B cell (primary cell): ENCODE results near the gene RNF181. TPM values are rescaled to one million over a fixed set of nuclear protein-coding genes. Genes with fewer than 3 reads are reported as not detected.

Source experiments
- ATAC-seq: fragments of 200-7000 bp; cut with Tn5 transposase; one replicate; pipeline ENCODE4 v1.10.0; 2021; ENCODE audit warnings: low read depth, mild to moderate bottlenecking, moderate number of reproducible peaks, moderate library complexity
- CTCF ChIA-PET: fragments of 350-600 bp; sonication (Branson Sonifier 250); formaldehyde crosslinking; loops from one replicate; lab custom pipeline; 2021; ENCODE audit warnings: antibody characterized with exemption, inconsistent platforms; lab: Charles Lee
- POLR2A ChIA-PET: fragments of 350-600 bp; sonication (Branson Sonifier 250); formaldehyde crosslinking; loops from one replicate; lab custom pipeline; 2021; ENCODE audit warnings: antibody characterized with exemption; lab: Charles Lee
- DNase-seq: peaks from one replicate; pipeline ENCODE4 v3.0.0; 2013
- H2AFZ ChIP-seq: 2 replicates; pipeline ENCODE4 v1.6.1; 2012; ENCODE audit warnings: mild to moderate bottlenecking, low read depth, low read length; ENCODE audit not compliant: insufficient read depth, poor library complexity, severe bottlenecking
- H3K27ac ChIP-seq, 2 donors: 1 replicate in 1 of 2; 2 replicates in 1 of 2; pipeline ENCODE4 v1.5.1; 2012 to 2013; ENCODE audit warnings: low read length in 2 of 2, mild to moderate bottlenecking in 2 of 2, moderate library complexity in 1 of 2
- H3K27me3 ChIP-seq, 4 experiments: fragments of 200-600 bp in 1 of 4; sonication (generic) in 1 of 4; replicated peaks in 1 of 4; 1 replicate in 2 of 4; 2 replicates in 2 of 4; pipeline versions ENCODE4 v1.6.1 to v1.7.0; 2013 to 2016; ENCODE audit warnings: low read length in 3 of 4, mild to moderate bottlenecking in 2 of 4, mixed read lengths in 1 of 4, moderate library complexity in 1 of 4; ENCODE audit not compliant: insufficient read depth in 4 of 4, control insufficient read depth in 3 of 4; ENCODE audit errors: control extremely low read depth in 1 of 4
- H3K36me3 ChIP-seq, 2 experiments: replicated peaks in 1 of 2; 1 replicate in 1 of 2; 2 replicates in 1 of 2; pipeline versions ENCODE4 v1.6.1 to v1.7.1; 2013; ENCODE audit warnings: low read length in 1 of 2; ENCODE audit not compliant: insufficient read depth in 2 of 2, control insufficient read depth in 1 of 2; ENCODE audit errors: control extremely low read depth in 1 of 2, extremely low read depth in 1 of 2
- H3K4me1 ChIP-seq, 2 donors: fragments of 200-600 bp in 1 of 2; sonication (generic) in 1 of 2; 1 replicate in 1 of 2; 2 replicates in 1 of 2; pipeline versions ENCODE4 v1.5.1 to v1.6.1; 2013 to 2017; ENCODE audit warnings: low read length in 2 of 2; ENCODE audit not compliant: control insufficient read depth in 2 of 2, insufficient read depth in 2 of 2
- H3K4me2 ChIP-seq: replicated peaks from 2 replicates; pipeline ENCODE3; 2012; ENCODE audit warnings: mild to moderate bottlenecking, low read depth, low read length; ENCODE audit not compliant: poor library complexity, severe bottlenecking
- H3K4me3 ChIP-seq, 5 experiments: fragments of 200-600 bp in 1 of 5; sonication (generic) in 1 of 5; 1 replicate in 3 of 5; 2 replicates in 2 of 5; pipeline versions ENCODE4 v1.5.1 to v1.7.0; 2011 to 2016; ENCODE audit warnings: low read length in 4 of 5, mild to moderate bottlenecking in 4 of 5, low read depth in 2 of 5, control low read depth in 1 of 5, moderate library complexity in 1 of 5; ENCODE audit not compliant: insufficient read depth in 1 of 5; ENCODE audit errors: control extremely low read depth in 1 of 5, extremely low read depth in 1 of 5
- H3K79me2 ChIP-seq: fragments of 200-600 bp; sonication (generic); one replicate; pipeline ENCODE4 v1.6.0; 2016; ENCODE audit warnings: low read length; ENCODE audit not compliant: control insufficient read depth, insufficient read depth
- H3K9ac ChIP-seq: fragments of 200-600 bp; sonication (generic); 2 replicates; pipeline ENCODE4 v1.6.1; 2017; ENCODE audit warnings: mild to moderate bottlenecking, low read length, moderate library complexity
- H3K9me3 ChIP-seq, 3 donors: one replicate each; pipeline versions ENCODE4 v1.6.1 to v1.7.1; 2013; ENCODE audit warnings: low read length in 2 of 3; ENCODE audit not compliant: control insufficient read depth in 2 of 3, insufficient read depth in 1 of 3; ENCODE audit errors: control extremely low read depth in 1 of 3
- H4K20me1 ChIP-seq: 2 replicates; pipeline ENCODE4 v1.6.0; 2012; ENCODE audit warnings: mild to moderate bottlenecking, low read length; ENCODE audit not compliant: insufficient read depth, control insufficient read depth, poor library complexity, severe bottlenecking
- H3K27ac Mint-ChIP-seq: one replicate; pipeline ENCODE4 v1.8.0; 2021; ENCODE audit warnings: mixed read lengths
- H3K27me3 Mint-ChIP-seq: one replicate; pipeline ENCODE4 v1.8.0; 2021; ENCODE audit warnings: mixed read lengths
- H3K4me1 Mint-ChIP-seq: one replicate; pipeline ENCODE4 v1.8.0; 2021; ENCODE audit warnings: mixed read lengths
- H3K4me3 Mint-ChIP-seq: one replicate; pipeline ENCODE4 v1.8.0; 2021; ENCODE audit warnings: mixed read lengths
- H3K9me3 Mint-ChIP-seq: one replicate; pipeline ENCODE4 v1.8.0; 2022; ENCODE audit warnings: mixed read lengths; ENCODE audit not compliant: insufficient read depth
- CTCF ChIP-seq: fragments of 200-600 bp; IDR thresholded peaks from one replicate; pipeline ENCODE4 v1.8.0; 2022; ENCODE audit warnings: antibody characterized with exemption, mild to moderate bottlenecking
- EZH2 ChIP-seq: IDR thresholded peaks from 2 replicates; pipeline ENCODE4 v1.6.1; 2012; ENCODE audit warnings: borderline replicate concordance, low read depth, mild to moderate bottlenecking, moderate library complexity, low read length; ENCODE audit not compliant: insufficient read depth, poor library complexity, severe bottlenecking
- whole genome bisulfite sequencing: methylation state at CpG from one replicate; pipeline ENCODE4 v1.1.5; 2013; ENCODE audit warnings: missing lambda C conversion rate; ENCODE audit not compliant: insufficient coverage; 5-methylcytosine and 5-hydroxymethylcytosine counted together
- intact Hi-C: fragments of 100-400 bp; cut with micrococcal nuclease; formaldehyde crosslinking; loops from one replicate; pipeline ENCODE4 v1.10.0; 2022
- polyA plus RNA-seq: library from polyadenylated mRNA; depleted of rRNA; stranded (reverse); fragments of >200 nt; gene quantifications from 2 replicates; pipeline ENCODE4 v1.2.3, GENCODE V29; 2012
- total RNA-seq, 2 donors: library from RNA; stranded (reverse); fragments of 120-200 nt in 1 of 2; gene quantifications; 1 replicate in 1 of 2; 2 replicates in 1 of 2; pipeline versions ENCODE4 v1.2.3 to v1.2.4, GENCODE V29; 2013 to 2022

The RNF181 gene
- total and polyA plus RNA-seq, 2 donors (not counting 1 experiment from before 2014, with no cell fraction given) = 76.6 to 151 TPM

DNA sequence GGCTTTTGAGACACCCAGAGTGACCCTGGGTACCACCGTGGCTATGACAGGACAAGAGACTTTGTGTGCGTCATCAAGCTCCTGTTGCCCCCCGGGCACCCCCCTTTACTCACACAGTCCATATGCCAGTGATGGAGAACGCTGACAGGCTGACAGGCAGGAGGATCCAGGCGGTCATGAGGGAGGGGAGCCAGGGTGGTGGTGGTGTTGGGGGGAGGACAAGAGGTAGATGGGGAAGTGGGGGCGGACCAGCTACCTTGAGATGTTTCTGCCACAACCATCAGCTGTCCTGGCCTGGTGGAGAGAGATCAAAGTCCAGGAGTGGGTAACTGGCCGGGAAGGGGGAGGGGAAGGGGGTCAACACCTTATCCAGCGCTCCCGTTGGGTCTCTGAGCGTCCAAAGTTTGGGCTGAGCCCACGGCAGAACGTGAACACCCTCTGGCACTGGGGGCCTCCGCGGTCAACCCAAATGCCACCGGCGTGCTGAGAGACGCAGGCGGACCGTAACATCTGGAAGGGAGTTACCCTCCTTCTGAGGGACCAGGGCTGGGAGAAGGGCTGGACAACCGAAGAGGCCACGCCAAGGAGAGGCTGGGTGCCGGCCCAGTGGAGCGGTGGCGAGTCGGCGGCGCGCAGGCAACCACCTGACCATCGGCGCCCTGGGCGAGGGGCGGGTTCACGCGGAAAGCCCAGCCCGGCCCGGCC lies 6.4 kb downstream of the RNF181 start:
- H3K9ac ChIP-seq = peak overlapping the region; percentile 71
- DNase-seq (no peak), ATAC-seq (peak; percentile 34)
- H3K27me3 Mint-ChIP-seq = no peaks in the 10 kb centered on the region
- no peaks in the 10 kb centered on the region for H3K9me3 ChIP-seq
- no peaks in the 10 kb centered on the region for H3K27me3 ChIP-seq
- peak overlapping the region; percentile 80 for H3K4me2 ChIP-seq
- H3K4me1 Mint-ChIP-seq = peaks cover 30% of the 10 kb centered on the region
- ChIA-PET POLR2A (interaction anchor here (0.6 to 1.9 kb wide), 6 partner anchors 10 to 184 kb away, joined by 3 to 11 read pairs (median 5); partner anchors contain the start of genes C2orf68, GGCX, MAT2A and SH2D6), CTCF (interaction anchor here (1.1 to 1.7 kb wide), 4 partner anchors 10 to 58 kb away, joined by 3 to 4 read pairs (median 3); no protein-coding TSS in a partner anchor)
- H3K9me3 Mint-ChIP-seq = no peaks in the 10 kb centered on the region
- 8% methylated on average over 34 of the region's 36 CpGs for WGBS
- peaks cover 17% of the 10 kb centered on the region for H4K20me1 ChIP-seq
- peaks cover 0 to 27% of the 10 kb centered on the region in 2 experiments for H3K36me3 ChIP-seq
- peak overlapping the region in 1 of 2 donors; percentile 74 for H3K27ac ChIP-seq
- peak overlapping the region; percentile 89 for H3K27ac Mint-ChIP-seq
- peaks cover 23% of the 10 kb centered on the region for H3K79me2 ChIP-seq
- H3K4me3 Mint-ChIP-seq = peak overlapping the region; percentile 90
- TF ChIP-seq CTCF (no peak), EZH2 (no peak)
- H2AFZ ChIP-seq = peak overlapping the region; percentile 84
- peak overlapping the region; percentile 27 to 92 (median 74) for H3K4me3 ChIP-seq
- peaks cover 17 to 27% of the 10 kb centered on the region in 2 donors for H3K4me1 ChIP-seq
- intact Hi-C loops = loop anchor here (1.0 to 5.0 kb wide), 7 partner anchors 10 to 210 kb away; partner anchors contain the start of genes C2orf68, GGCX, MAT2A and USP39
